SK-N-SH (cell line): ENCODE measurements around the gene ZNF780A. TPM values are rescaled to one million over a fixed set of nuclear protein-coding genes. Genes with fewer than 3 reads are reported as not detected.

ENCODE experiments used
- CTCF ChIA-PET: fragments of 300-600, 350-600 bp; formaldehyde crosslinking; extraction: SDS; loops from one replicate; lab custom pipeline; 2021; lab: Yijun Ruan, JAX
- POLR2A ChIA-PET: fragments of 350-600 bp; sonication (Branson Sonifier 250); formaldehyde crosslinking; extraction: SDS; loops from one replicate; lab custom pipeline; 2020; ENCODE audit warnings: antibody characterized with exemption, inconsistent platforms; lab: Yijun Ruan, JAX
- DNase-seq: peaks from one replicate; pipeline ENCODE4 v3.0.0; 2012
- H2AFZ ChIP-seq: fragments of 200-600 bp; sonication (generic); 2 replicates; pipeline ENCODE4 v1.8.1; 2016; ENCODE audit warnings: antibody characterized with exemption, mild to moderate bottlenecking, low read depth
- H3F3A ChIP-seq: fragments of 200-600 bp; sonication (generic); replicated peaks from 2 replicates; pipeline ENCODE3; 2016; ENCODE audit warnings: antibody characterized with exemption, mild to moderate bottlenecking; ENCODE audit not compliant: insufficient read depth
- H3K27ac ChIP-seq, 2 experiments: fragments of 200-500 bp in 1 of 2; fragments of 200-600 bp in 1 of 2; sonication (Bioruptor generic) in 1 of 2; sonication (generic), shearing (Covaris generic) in 1 of 2; 2 replicates each; pipeline versions ENCODE4 v1.5.1 to v1.6.1; 2014 to 2016; ENCODE audit warnings: low read depth in 2 of 2, inconsistent platforms in 1 of 2, low read length in 1 of 2, mild to moderate bottlenecking in 1 of 2, mixed read lengths in 1 of 2
- H3K27me3 ChIP-seq: fragments of 200-600 bp; sonication (generic), shearing (Covaris generic); 2 replicates; pipeline ENCODE4 v1.6.1; 2016; ENCODE audit warnings: mixed run types; ENCODE audit not compliant: insufficient read depth
- H3K36me3 ChIP-seq, 2 experiments: fragments of 200-500 bp in 1 of 2; fragments of 200-600 bp in 1 of 2; sonication (Bioruptor generic) in 1 of 2; sonication (generic) in 1 of 2; replicated peaks in 1 of 2; 2 replicates each; pipeline versions ENCODE3 to v1.5.1; 2014 to 2016; ENCODE audit warnings: low read length in 1 of 2, mild to moderate bottlenecking in 1 of 2; ENCODE audit not compliant: insufficient read depth in 2 of 2, control insufficient read depth in 1 of 2
- H3K4me1 ChIP-seq, 2 experiments: fragments of 200-500 bp in 1 of 2; fragments of 200-600 bp in 1 of 2; sonication (Bioruptor generic) in 1 of 2; sonication (generic), shearing (Covaris generic) in 1 of 2; 2 replicates each; pipeline versions ENCODE4 v1.5.1 to v1.6.1; 2014 to 2016; ENCODE audit warnings: low read depth in 1 of 2, low read length in 1 of 2, mixed run types in 1 of 2; ENCODE audit not compliant: insufficient read depth in 2 of 2, control insufficient read depth in 1 of 2
- H3K4me2 ChIP-seq: fragments of 200-600 bp; sonication (generic), shearing (Covaris generic); 2 replicates; pipeline ENCODE4 v1.6.1; 2017; ENCODE audit warnings: mixed run types
- H3K4me3 ChIP-seq, 2 experiments: fragments of 200-500 bp in 1 of 2; fragments of 200-600 bp in 1 of 2; sonication (Bioruptor generic) in 1 of 2; sonication (generic), shearing (Covaris generic) in 1 of 2; 2 replicates each; pipeline versions ENCODE4 v1.5.1 to v1.8.1; 2014 to 2016; ENCODE audit warnings: low read depth in 2 of 2, inconsistent platforms in 1 of 2, low read length in 1 of 2, mild to moderate bottlenecking in 1 of 2, mixed read lengths in 1 of 2, moderate library complexity in 1 of 2
- H3K79me2 ChIP-seq: fragments of 200-600 bp; sonication (generic); 2 replicates; pipeline ENCODE4 v1.8.1; 2017; ENCODE audit warnings: mild to moderate bottlenecking; ENCODE audit not compliant: insufficient read depth
- H3K9ac ChIP-seq: fragments of 200-600 bp; sonication (generic); 2 replicates; pipeline ENCODE4 v1.6.1; 2017; ENCODE audit warnings: mixed run types
- H3K9me2 ChIP-seq: fragments of 200-600 bp; sonication (generic); 2 replicates; pipeline ENCODE4 v1.6.1; 2017; ENCODE audit warnings: mixed run types
- H3K9me3 ChIP-seq: fragments of 200-600 bp; sonication (generic); 2 replicates; pipeline ENCODE4 v1.6.1; 2017; ENCODE audit warnings: mixed run types, mild to moderate bottlenecking, moderate library complexity
- H4K20me1 ChIP-seq: fragments of 200-600 bp; sonication (generic); 2 replicates; pipeline ENCODE4 v1.6.1; 2017; ENCODE audit warnings: mild to moderate bottlenecking, mixed run types; ENCODE audit not compliant: insufficient read depth
- CHD2 ChIP-seq: fragments of 150-350 bp; IDR thresholded peaks from 2 replicates; pipeline ENCODE4 v1.6.1; 2018; ENCODE audit warnings: low read length; ENCODE audit not compliant: partially characterized antibody
- ELF1 ChIP-seq: IDR thresholded peaks from 2 replicates; pipeline ENCODE4 v1.4.0; 2012
- GABPA ChIP-seq: IDR thresholded peaks from 2 replicates; pipeline ENCODE4 v1.4.0; 2012; ENCODE audit warnings: low read depth, mild to moderate bottlenecking
- JUND ChIP-seq: IDR thresholded peaks from 2 replicates; pipeline ENCODE4 v1.4.0; 2012
- MAX ChIP-seq: IDR thresholded peaks from 2 replicates; pipeline ENCODE4 v1.4.0; 2012; ENCODE audit warnings: low read depth
- MXI1 ChIP-seq: IDR thresholded peaks from 2 replicates; pipeline ENCODE4 v1.6.1; 2012; ENCODE audit warnings: mild to moderate bottlenecking, low read depth, low read length, improper control_type of control experiment
- POLR2AphosphoS5 ChIP-seq: IDR thresholded peaks from 2 replicates; pipeline ENCODE4 v1.6.1; 2012; ENCODE audit warnings: low read depth, low read length
- SIN3A ChIP-seq: IDR thresholded peaks from 2 replicates; pipeline ENCODE4 v1.6.1; 2012; ENCODE audit warnings: low read depth, mild to moderate bottlenecking, low read length, moderate library complexity, borderline replicate concordance
- TAF1 ChIP-seq: IDR thresholded peaks from 2 replicates; pipeline ENCODE4 v1.6.1; 2012; ENCODE audit warnings: low read depth, mild to moderate bottlenecking, low read length, moderate library complexity, borderline replicate concordance
- TEAD4 ChIP-seq: IDR thresholded peaks from 2 replicates; pipeline ENCODE4 v1.4.0; 2012; ENCODE audit warnings: mild to moderate bottlenecking, borderline replicate concordance; ENCODE audit not compliant: insufficient read depth
- WGBS: methylation state at CpG from one replicate; pipeline ENCODE4 v1.1.6; 2017; ENCODE audit warnings: low lambda C conversion rate; 5-methylcytosine and 5-hydroxymethylcytosine counted together
- polyA plus RNA-seq, 3 experiments: library from polyadenylated mRNA; depleted of rRNA; stranded (reverse); fragments of >200 nt; gene quantifications; 2 replicates each; pipeline ENCODE4 v1.2.3, GENCODE V29; 2012

The ZNF780A gene
- polyA plus RNA-seq, 1 of the 3 experiments (the other 2 are of a cell fraction) = 7.1 TPM

GRCh38 chr19:40056505-40056904 lies 34.2 kb downstream of the ZNF780A start:
- Histone ChIP-seq H3K36me3 (peaks cover 3 to 18% of the 10 kb centered on the region in 2 experiments), H3K27ac (peak overlapping the region; percentile 44 to 83; a peak in 3 of 4 replicates), H3K9me3 (peaks cover 8% of the 10 kb centered on the region), H4K20me1 (no peaks in the 10 kb centered on the region), H3K4me3 (peak overlapping the region; percentile 80 to 99), H2AFZ (peak overlapping the region; percentile 100), H3K79me2 (peaks cover 49% of the 10 kb centered on the region), H3F3A (no peaks in the 10 kb centered on the region), H3K4me1 (peaks cover 0 to 6% of the 10 kb centered on the region in 2 experiments; a peak in 2 of 4 replicates), H3K27me3 (no peaks in the 10 kb centered on the region), H3K4me2 (peak overlapping the region; percentile 88), H3K9ac (peak overlapping the region; percentile 78), H3K9me2 (no peaks in the 10 kb centered on the region)
- POLR2A ChIA-PET = interaction anchor here (0.9 kb wide), 1 partner anchor 86 kb away, joined by 4 read pairs; no protein-coding TSS in a partner anchor
- CTCF ChIA-PET = interaction anchor here (0.6 to 1.6 kb wide), 2 partner anchors 86 to 211 kb away, joined by 3 to 4 read pairs; partner anchors contain the start of gene PSMC4
- no peak for TF ChIP-seq SIN3A
- DNase-seq = no peak
- WGBS = 5% methylated on average over 7 of the region's 7 CpGs

GRCh38 chr19:40055832-40056504 lies 34.8 kb downstream of the ZNF780A start, which contains the start of gene ZNF780B:
TSS of gene ZNF780B (minus strand) at chr19:40056231. CDS start at chr19:40050332, 5,899 bp downstream.
- Histone ChIP-seq H3K4me2 (peak within 1 kb of the TSS; percentile 88), H3K9me3 (peaks cover 8% of the 10 kb centered on the region), H3K27ac (peak within 1 kb of the TSS; percentile 44 to 83; a peak in 3 of 4 replicates), H3K27me3 (no peaks in the 10 kb centered on the region), H4K20me1 (no peaks in the 10 kb centered on the region), H3K9me2 (no peaks in the 10 kb centered on the region), H3F3A (no peaks in the 10 kb centered on the region), H3K79me2 (peaks cover 54% of the 10 kb centered on the region), H3K4me3 (peak within 1 kb of the TSS; percentile 80 to 99), H3K36me3 (peaks cover 3 to 18% of the 10 kb centered on the region in 2 experiments), H3K9ac (peak within 1 kb of the TSS; percentile 78), H3K4me1 (peaks cover 0 to 6% of the 10 kb centered on the region in 2 experiments; a peak in 2 of 4 replicates), H2AFZ (peak within 1 kb of the TSS; percentile 100)
- WGBS = 2% methylated on average over 37 of the region's 41 CpGs
- TF ChIP-seq TAF1 (peak; percentile 41; the same call in 1 of the 2 replicates), MXI1 (peak; percentile 66), JUND (no peak), TEAD4 (no peak), POLR2AphosphoS5 (peak; percentile 91), ELF1 (peak; percentile 50), CHD2 (peak; percentile 74), MAX (peak; percentile 92), GABPA (peak; percentile 96)
- CTCF ChIA-PET = interaction anchor here (0.6 to 1.6 kb wide), 2 partner anchors 85 to 211 kb away, joined by 3 to 4 read pairs; partner anchors contain the start of gene PSMC4
- peak; percentile 81 for DNase-seq
- POLR2A ChIA-PET = interaction anchor here (0.9 to 1.1 kb wide), 2 partner anchors 34 to 86 kb away, joined by 4 to 6 read pairs; no protein-coding TSS in a partner anchor
